Colonic mucosa (tissue), 4 donors: ENCODE results near the gene GDF7. TPM values are rescaled to one million over a fixed set of nuclear protein-coding genes. Genes with fewer than 3 reads are reported as not detected.

Experiments used
- DNase-seq: peaks from one replicate; pipeline ENCODE4 v3.0.0-alpha.2; 2020
- H3K27ac ChIP-seq: fragments of 200-600 bp; one replicate; pipeline ENCODE4 v1.8.0; 2021
- H3K27me3 ChIP-seq: fragments of 200-600 bp; one replicate; pipeline ENCODE4 v1.8.0; 2021
- H3K36me3 ChIP-seq: fragments of 200-600 bp; one replicate; pipeline ENCODE4 v1.8.0; 2021
- H3K4me1 ChIP-seq: fragments of 200-600 bp; one replicate; pipeline ENCODE4 v1.8.0; 2021; ENCODE audit warnings: mild to moderate bottlenecking
- H3K4me3 ChIP-seq: fragments of 200-600 bp; one replicate; pipeline ENCODE4 v1.8.0; 2021
- H3K9ac ChIP-seq, 2 donors: one replicate each; pipeline ENCODE4 v1.7.0; 2013; ENCODE audit warnings: control low read depth in 2 of 2, low read depth in 2 of 2, low read length in 2 of 2
- H3K9me3 ChIP-seq: fragments of 200-600 bp; one replicate; pipeline ENCODE4 v1.8.0; 2021
- CTCF ChIP-seq: fragments of 200-600 bp; IDR thresholded peaks from one replicate; pipeline ENCODE4 v1.8.0; 2022; ENCODE audit warnings: antibody characterized with exemption, mild to moderate bottlenecking
- intact Hi-C: fragments of 100-400 bp; cut with DNase I; formaldehyde crosslinking; loops from one replicate; pipeline ENCODE4 v1.14.1; 2022
- total RNA-seq, 2 donors: library from RNA; stranded (reverse); fragmentation: NEBNext Ultra II Directional in 1 of 2; extraction: Animal tissue kit (Norgen Biotek cat#: 25700) in 1 of 2; gene quantifications; one replicate each; pipeline ENCODE4 v1.2.1, GENCODE V29; 2021
- donor health status: healthy.
- donor health status: DM: no; HTN: no; CAD: no.
- donor health status: DM: no; HTN: no; CAD: no.

The GDF7 gene
- total RNA-seq, 2 donors from 2014 or later = 0.05 to 0.11 TPM

DNA sequence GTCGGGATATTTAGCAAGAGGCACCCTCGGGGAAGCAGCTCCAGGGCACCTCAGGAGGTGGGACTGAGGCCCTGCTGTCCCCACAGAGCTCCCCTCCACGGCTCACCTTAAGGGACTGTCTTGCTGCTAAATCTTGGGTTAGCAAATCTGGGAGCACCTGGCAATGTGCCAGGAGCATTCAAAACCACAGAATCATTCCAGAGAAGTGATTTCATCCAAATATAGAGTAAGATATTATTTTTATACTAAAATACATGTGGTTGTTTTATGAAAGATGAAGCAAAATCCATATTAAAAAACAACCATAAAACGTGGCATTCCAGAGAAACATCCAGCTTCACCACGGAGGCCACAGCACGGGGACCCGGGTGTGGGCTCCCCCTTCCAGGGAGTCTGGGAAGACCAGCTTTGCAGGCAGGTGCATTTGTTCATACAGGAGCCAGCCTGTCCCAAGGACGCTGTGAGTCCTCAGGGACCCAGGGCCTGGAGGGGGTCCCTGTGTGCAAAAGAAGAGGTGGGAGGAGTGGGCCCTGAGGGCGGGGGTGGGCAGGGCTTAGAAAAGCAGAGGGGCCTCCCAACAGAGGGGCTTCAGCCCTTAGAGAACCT, 32.3 kb upstream of the GDF7 start:
- H3K9me3 ChIP-seq = no peaks in the 10 kb centered on the region
- no peak for DNase-seq
- no peaks in the 10 kb centered on the region for H3K27me3 ChIP-seq
- intact Hi-C loops = loop anchor here (5.0 kb wide), 1 partner anchor 237 kb away; no protein-coding TSS in a partner anchor
- H3K27ac ChIP-seq = peak overlapping the region; percentile 60
- H3K9ac ChIP-seq = peak overlapping the region in 1 of 2 donors; percentile 71
- no peak for TF ChIP-seq CTCF
- no peak overlapping the region for H3K4me3 ChIP-seq
- H3K4me1 ChIP-seq = peaks cover 20% of the 10 kb centered on the region
- H3K36me3 ChIP-seq = no peaks in the 10 kb centered on the region

- Histone ChIP-seq H3K27me3 (no peaks in the 10 kb centered on the region), H3K27ac (peak overlapping the region; percentile 60), H3K36me3 (no peaks in the 10 kb centered on the region), H3K9ac (peak overlapping the region in 1 of 2 donors; percentile 71), H3K4me1 (peaks cover 20% of the 10 kb centered on the region), H3K9me3 (no peaks in the 10 kb centered on the region), H3K4me3 (no peak overlapping the region)
- intact Hi-C loops = loop anchor here (5.0 kb wide), 1 partner anchor 238 kb away; no protein-coding TSS in a partner anchor
- peak; percentile 49 for DNase-seq
- TF ChIP-seq CTCF = no peak
Measured at GRCh38 chr2:20635113-20635510, 31.8 kb upstream of the GDF7 start.

DNA sequence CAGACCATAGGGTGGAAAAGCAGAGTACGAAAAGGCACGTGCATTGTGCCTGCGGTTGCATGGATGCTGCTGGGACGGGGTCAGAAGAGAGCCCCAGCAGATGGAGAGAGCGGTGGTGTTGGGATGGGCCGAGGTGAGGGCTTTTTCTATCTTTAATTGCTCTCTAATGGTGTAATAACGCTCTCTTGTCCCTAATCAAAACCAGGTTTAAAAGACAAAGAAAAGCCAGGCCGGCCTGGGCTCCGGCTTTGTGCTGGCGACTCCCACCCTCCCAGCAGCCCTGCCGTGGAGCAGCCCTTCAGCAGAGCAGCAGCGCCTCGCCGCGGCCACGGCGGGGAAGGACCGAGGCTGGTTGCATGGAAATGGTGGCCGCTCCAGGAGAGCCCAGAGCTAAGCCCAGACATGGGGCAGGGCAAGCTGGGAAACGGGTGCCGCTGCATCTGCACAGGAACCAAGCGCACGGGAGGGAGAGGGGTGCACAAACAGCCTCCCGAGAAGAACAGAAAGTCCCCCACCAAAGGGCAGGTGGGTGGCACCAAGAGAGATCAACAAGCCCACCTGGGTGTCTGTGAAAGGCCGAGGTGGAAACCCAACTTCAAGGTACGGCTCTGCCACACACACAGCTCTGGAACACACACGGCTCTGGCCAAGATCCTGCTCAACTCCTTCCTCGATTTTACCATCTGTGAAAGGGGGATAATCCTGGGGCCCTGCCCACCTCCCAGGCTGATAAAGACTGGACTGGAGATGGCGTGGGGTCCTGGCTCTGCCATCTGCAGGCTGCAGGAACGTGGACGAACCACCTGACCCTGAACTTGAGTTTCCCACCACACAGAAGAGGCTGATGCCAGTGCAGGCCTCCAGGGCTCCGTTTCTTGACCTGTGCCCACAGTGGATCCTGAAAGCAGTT, 31.0 kb upstream of the GDF7 start:
- H3K4me3 ChIP-seq = no peak overlapping the region
- no peaks in the 10 kb centered on the region for H3K27me3 ChIP-seq
- peak overlapping the region in 1 of 2 donors; percentile 51 for H3K9ac ChIP-seq
- peak; percentile 80 for TF ChIP-seq CTCF
- no peak overlapping the region for H3K27ac ChIP-seq
- intact Hi-C loops = loop anchor here (5.0 kb wide), 1 partner anchor 239 kb away; no protein-coding TSS in a partner anchor
- DNase-seq = peak; percentile 87
- H3K4me1 ChIP-seq = peaks cover 20% of the 10 kb centered on the region
- H3K9me3 ChIP-seq = no peaks in the 10 kb centered on the region
- no peaks in the 10 kb centered on the region for H3K36me3 ChIP-seq

DNA sequence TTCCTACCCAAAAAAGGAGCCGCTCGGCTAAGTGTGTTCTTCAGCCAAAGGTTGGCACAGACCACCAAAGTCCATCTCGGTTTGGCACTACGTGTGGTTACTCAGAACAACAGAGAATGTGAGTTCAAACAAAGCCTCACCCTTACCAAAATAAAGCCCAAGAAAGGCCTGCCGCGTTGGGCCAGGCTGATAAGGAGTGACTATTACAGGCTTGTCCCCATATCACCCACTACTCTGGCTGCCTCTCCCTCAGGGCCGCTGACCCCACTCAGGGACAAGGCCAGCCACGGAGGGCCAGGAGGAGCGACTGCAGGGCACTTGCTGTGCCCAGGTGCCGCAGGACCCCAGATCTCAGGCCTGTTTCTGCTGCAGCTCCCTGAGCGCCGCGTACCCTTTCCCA, 29.8 kb upstream of the GDF7 start:
- intact Hi-C loops = loop anchor here (5.0 kb wide), 1 partner anchor 240 kb away; no protein-coding TSS in a partner anchor
- Histone ChIP-seq H3K27me3 (no peaks in the 10 kb centered on the region), H3K36me3 (no peaks in the 10 kb centered on the region), H3K9me3 (no peaks in the 10 kb centered on the region), H3K4me3 (no peak overlapping the region), H3K4me1 (peaks cover 20% of the 10 kb centered on the region), H3K27ac (no peak overlapping the region), H3K9ac (peak overlapping the region in 1 of 2 donors; percentile 5)
- no peak for DNase-seq
- TF ChIP-seq CTCF = no peak

- Histone ChIP-seq H3K4me1 (peaks cover 18% of the 10 kb centered on the region), H3K27me3 (no peaks in the 10 kb centered on the region), H3K4me3 (no peak overlapping the region), H3K9ac (no peak overlapping the region), H3K9me3 (no peaks in the 10 kb centered on the region), H3K27ac (no peak overlapping the region), H3K36me3 (no peaks in the 10 kb centered on the region)
- intact Hi-C loops = loop anchor here (2.0 to 5.0 kb wide), 2 partner anchors 195 to 241 kb away; no protein-coding TSS in a partner anchor
- TF ChIP-seq CTCF = no peak
- no peak for DNase-seq
Measured at GRCh38 chr2:20638014-20638413, 28.9 kb upstream of the GDF7 start.
